WI38 (cell line): ENCODE measurements around the gene C6orf62.
A peak's percentile ranks its signal among the peaks of the same experiment; 100 is the strongest.
"Not testable (repeated sequence)": the region's sequence is repeated elsewhere in the genome, so short reads cannot be mapped to it uniquely, and the experiment has no call there.

ENCODE experiments used
- H3K4me3 ChIP-seq: 2 replicates; pipeline ENCODE4 v1.5.1; 2011; ENCODE audit warnings: low read depth, mild to moderate bottlenecking, control low read depth, low read length
- CTCF ChIP-seq: IDR thresholded peaks from 2 replicates; pipeline ENCODE4 v1.5.1; 2012; ENCODE audit warnings: low read depth, mild to moderate bottlenecking, control low read depth, low read length

Gene C6orf62

DNA sequence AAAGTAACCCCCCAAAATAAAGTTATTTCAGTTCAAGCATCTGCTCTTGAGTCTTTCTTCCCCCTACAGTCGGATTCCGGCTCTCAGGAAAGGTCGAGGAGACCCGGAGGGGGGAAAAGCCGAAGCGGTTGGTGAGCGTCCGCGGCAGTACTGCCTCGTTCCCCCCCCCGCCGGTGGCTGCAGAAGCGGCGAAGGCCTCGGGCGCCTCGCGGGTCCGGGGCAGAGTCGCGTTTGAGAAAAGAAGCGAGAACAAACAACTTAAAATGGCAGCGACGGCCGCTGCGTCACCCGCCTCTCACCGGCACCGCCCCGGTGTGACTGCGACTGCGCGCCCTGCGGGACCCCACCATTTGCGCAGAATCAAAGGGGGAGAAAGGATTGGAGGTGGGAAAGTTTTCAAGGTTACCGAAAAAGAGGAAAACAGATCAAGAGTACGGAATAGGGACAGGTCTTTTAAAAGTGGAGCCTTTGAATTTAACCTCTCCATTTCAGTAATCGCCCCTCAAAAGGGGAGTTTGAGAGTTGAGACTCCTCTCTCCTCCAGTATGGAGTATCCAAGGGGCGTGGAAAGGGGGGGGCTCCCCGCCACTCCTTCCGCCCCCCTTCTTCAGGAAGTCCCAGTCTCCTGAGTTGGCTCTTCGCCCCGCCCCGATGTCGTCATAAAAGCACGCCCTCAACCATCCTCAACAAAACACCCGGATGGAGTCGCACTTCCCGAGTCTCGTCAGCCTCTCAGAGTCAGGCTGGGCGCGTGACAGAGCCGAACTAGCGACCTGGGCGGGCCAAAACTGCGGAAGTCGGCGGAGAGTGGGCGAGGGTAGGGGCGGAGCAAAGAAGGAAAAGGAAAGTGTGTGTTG is 1.9 kb upstream of the C6orf62 start:
- H3K4me3 ChIP-seq: peak overlapping the region; percentile 96
- no peak for TF ChIP-seq CTCF

- no peak for TF ChIP-seq CTCF
- peak overlapping the region; percentile 96 for H3K4me3 ChIP-seq
Measured at GRCh38 chr6:24720131-24720603, 1.2 kb upstream of the C6orf62 start.

GRCh38 chr6:24718449-24719124 is 367 bp downstream of the C6orf62 start:
- no peak for TF ChIP-seq CTCF
- H3K4me3 ChIP-seq: peak overlapping the region; percentile 96

DNA sequence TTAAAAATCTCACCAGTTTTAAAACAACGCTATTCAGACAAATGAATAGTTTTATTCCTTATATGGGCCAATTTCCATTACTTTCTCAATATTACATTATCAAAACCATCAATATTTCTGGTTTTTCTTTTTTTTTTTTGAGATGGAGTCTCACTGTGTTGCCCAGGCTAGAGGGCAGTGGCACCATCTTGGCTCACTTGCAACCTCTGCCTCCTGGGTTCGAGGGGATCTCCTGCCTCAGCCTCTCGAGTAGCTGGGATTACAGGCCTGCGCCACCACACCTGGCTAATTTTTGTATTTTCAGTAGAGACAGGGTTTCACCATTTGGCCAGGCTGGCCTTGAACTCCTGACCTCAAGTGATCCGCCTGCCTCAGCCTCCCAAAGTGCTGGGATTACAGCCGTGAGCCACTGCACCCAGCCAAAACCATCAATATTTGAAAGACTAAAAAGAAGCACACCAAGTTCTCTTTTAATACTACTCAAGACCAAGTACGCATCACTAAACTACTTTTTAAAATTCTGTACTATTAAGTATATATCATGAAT is 2.3 kb downstream of the C6orf62 start:
- H3K4me3 ChIP-seq: not testable (repeated sequence)

GRCh38 chr6:24710519-24711303 is 8.2 kb downstream of the C6orf62 start:
- no peak for TF ChIP-seq CTCF

DNA sequence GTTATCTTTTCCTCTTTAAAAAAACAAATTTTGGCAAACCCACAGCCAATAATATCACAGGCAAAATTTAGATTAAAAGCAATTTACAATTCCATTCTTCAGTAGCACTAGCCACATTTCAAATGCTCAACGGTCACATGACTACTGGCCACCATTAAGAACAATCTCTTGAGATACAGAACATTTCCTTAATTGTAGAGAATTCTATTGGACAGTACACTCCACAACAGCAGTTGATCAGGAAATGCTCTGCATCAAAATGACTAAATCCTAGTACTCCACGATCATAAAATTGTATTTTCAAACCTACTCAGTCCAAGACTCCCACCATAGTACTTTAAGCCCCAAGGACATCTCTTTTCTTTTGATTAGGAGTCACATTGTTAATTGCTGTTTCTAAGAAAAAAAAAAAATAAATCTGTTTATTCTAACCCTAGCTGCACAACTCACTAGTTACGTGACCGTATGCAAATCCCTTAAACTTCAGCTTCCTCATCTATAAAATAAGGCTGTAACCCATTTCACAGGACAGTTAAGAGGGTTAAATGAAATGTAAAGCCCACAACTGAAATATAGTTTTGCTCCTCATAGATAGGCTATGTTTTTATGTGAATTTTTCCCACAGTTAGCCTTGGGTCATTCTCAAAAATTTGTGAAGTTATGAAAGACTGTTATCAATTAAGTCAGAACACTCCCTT is 9.8 kb downstream of the C6orf62 start:
- TF ChIP-seq CTCF: no peak
- no peak overlapping the region for H3K4me3 ChIP-seq

More at GRCh38 chr6:24710519-24711303, 8.2 kb downstream of the C6orf62 start:
- H3K4me3 ChIP-seq: no peak overlapping the region

DNA sequence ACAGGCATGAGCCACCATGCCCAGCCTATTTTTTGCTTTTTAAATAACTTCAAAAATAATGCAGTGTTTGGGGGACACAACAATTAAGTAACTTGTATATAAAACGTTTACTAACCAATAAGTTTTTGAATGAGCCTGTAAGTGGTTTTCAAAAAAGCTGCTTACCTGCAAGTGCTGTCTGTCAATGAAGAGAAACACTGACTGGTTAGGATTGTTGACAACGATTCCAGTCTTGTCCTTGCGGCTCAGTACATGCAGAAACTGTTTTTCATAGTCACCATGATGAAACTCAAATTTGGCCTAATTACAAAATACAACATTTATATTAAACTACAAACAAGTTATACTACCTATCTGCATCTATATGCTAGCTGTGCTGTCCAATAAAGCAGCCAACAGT is 10.3 kb downstream of the C6orf62 start:
- H3K4me3 ChIP-seq: no peak overlapping the region
- TF ChIP-seq CTCF: no peak
